Endothelial cell of umbilical vein (primary cell): ENCODE data around the gene MAP4K4. TPM values are rescaled to one million over a fixed set of nuclear protein-coding genes. Genes with fewer than 3 reads are reported as not detected.
"Not testable (repeated sequence)": the region's sequence is repeated elsewhere in the genome, so short reads cannot be mapped to it uniquely, and the experiment has no call there.

Source experiments
- BruUV-seq: library from RNA; stranded (reverse); fragments of 400-500 nt; replicated peaks from 2 replicates; lab custom pipeline; 2021; lab: Mats Ljungman, UMichigan
- CTCF ChIA-PET: fragments of 300-600, 350-600 bp; sonication (Branson Sonifier 250); formaldehyde crosslinking; loops from one replicate; lab custom pipeline; 2021; ENCODE audit warnings: antibody characterized with exemption, inconsistent platforms; lab: Charles Lee
- POLR2A ChIA-PET: fragments of 300-600, 350-600 bp; sonication (Branson Sonifier 250); formaldehyde crosslinking; loops from one replicate; lab custom pipeline; 2021; ENCODE audit warnings: antibody characterized with exemption, inconsistent platforms; lab: Charles Lee
- DNase-seq: peaks from one replicate; pipeline ENCODE4 v3.0.0-alpha.2; 2011; ENCODE audit warnings: low read depth, low spot score
- FAIRE-seq: peaks from 2 replicates; lab custom pipeline; 2011; peaks lifted over from hg19 to GRCh38; lab: Jason Lieb, UNC
- H2AFZ ChIP-seq: 2 replicates; pipeline ENCODE4 v1.6.0; 2012; ENCODE audit warnings: low read depth, low read length, control low read depth, inconsistent platforms
- H3K27ac ChIP-seq: 2 replicates; pipeline ENCODE4 v1.5.1; 2011; ENCODE audit warnings: low read depth, mild to moderate bottlenecking, control low read depth, low read length, moderate library complexity; ENCODE audit not compliant: insufficient read depth
- H3K27me3 ChIP-seq, 2 experiments: 2 replicates each; pipeline versions ENCODE4 v1.6.0 to v1.6.1; 2011; ENCODE audit warnings: low read length in 2 of 2, mixed read lengths in 1 of 2; ENCODE audit not compliant: control insufficient read depth in 2 of 2, insufficient read depth in 2 of 2
- H3K36me3 ChIP-seq, 2 experiments: 2 replicates in 1 of 2; 3 replicates in 1 of 2; pipeline ENCODE4 v1.5.1; 2011; ENCODE audit warnings: low read length in 2 of 2, mild to moderate bottlenecking in 1 of 2, moderate library complexity in 1 of 2; ENCODE audit not compliant: control insufficient read depth in 2 of 2, insufficient read depth in 2 of 2; ENCODE audit errors: extremely low read depth in 1 of 2
- H3K4me1 ChIP-seq: 3 replicates; pipeline ENCODE4 v1.5.1; 2011; ENCODE audit warnings: mild to moderate bottlenecking, low read length; ENCODE audit not compliant: control insufficient read depth, insufficient read depth; ENCODE audit errors: extremely low read depth
- H3K4me2 ChIP-seq: 2 replicates; pipeline ENCODE4 v1.6.1; 2011; ENCODE audit warnings: low read length, control low read depth, mixed read lengths; ENCODE audit not compliant: insufficient read depth
- H3K4me3 ChIP-seq, 3 experiments: fragments of 200-600 bp in 1 of 3; sonication (generic), shearing (Covaris generic) in 1 of 3; replicated peaks in 1 of 3; 2 replicates each; pipeline ENCODE4 v1.5.1; 2011 to 2016; ENCODE audit warnings: control low read depth in 3 of 3, low read length in 3 of 3, mild to moderate bottlenecking in 2 of 3, inconsistent platforms in 1 of 3, low read depth in 1 of 3, moderate library complexity in 1 of 3; ENCODE audit not compliant: insufficient read depth in 1 of 3
- H3K79me2 ChIP-seq: 2 replicates; pipeline ENCODE4 v1.6.0; 2012; ENCODE audit warnings: low read length, inconsistent platforms; ENCODE audit not compliant: control insufficient read depth, insufficient read depth
- H3K9ac ChIP-seq: replicated peaks from 2 replicates; pipeline ENCODE3; 2011; ENCODE audit warnings: low read length, control low read depth; ENCODE audit not compliant: insufficient read depth; ENCODE audit errors: extremely low read depth
- H3K9me1 ChIP-seq: replicated peaks from 3 replicates; pipeline ENCODE4 v1.6.0; 2011; ENCODE audit warnings: mild to moderate bottlenecking, low read length; ENCODE audit not compliant: control insufficient read depth, insufficient read depth; ENCODE audit errors: extremely low read depth
- H3K9me3 ChIP-seq: replicated peaks from 2 replicates; pipeline ENCODE4 v1.5.1; 2012; ENCODE audit warnings: low read length, inconsistent platforms; ENCODE audit not compliant: control insufficient read depth, insufficient read depth
- H4K20me1 ChIP-seq: replicated peaks from 2 replicates; pipeline ENCODE3; 2011; ENCODE audit warnings: mild to moderate bottlenecking, low read length; ENCODE audit not compliant: control insufficient read depth, insufficient read depth; ENCODE audit errors: extremely low read depth
- EZH2 ChIP-seq: IDR thresholded peaks from 2 replicates; pipeline ENCODE4 v1.6.1; 2012; ENCODE audit warnings: borderline replicate concordance, low read depth, mild to moderate bottlenecking, moderate library complexity, low read length, inconsistent platforms; ENCODE audit not compliant: severe bottlenecking
- FOS ChIP-seq: IDR thresholded peaks from 2 replicates; pipeline ENCODE4 v1.6.1; 2011; ENCODE audit warnings: mild to moderate bottlenecking, low read length, moderate library complexity, borderline replicate concordance; ENCODE audit not compliant: insufficient read depth
- GATA2 ChIP-seq: IDR thresholded peaks from 2 replicates; pipeline ENCODE4 v1.7.0; 2011; ENCODE audit warnings: low read depth, mild to moderate bottlenecking, moderate library complexity, mixed read lengths, low read length; ENCODE audit not compliant: insufficient read length, insufficient read depth
- JUN ChIP-seq: IDR thresholded peaks from 2 replicates; pipeline ENCODE4 v1.6.1; 2011; ENCODE audit warnings: borderline replicate concordance, low read depth; ENCODE audit not compliant: insufficient read length, insufficient read depth
- MYC ChIP-seq: IDR thresholded peaks from one replicate; pipeline ENCODE4 v1.6.1; 2011; ENCODE audit warnings: mild to moderate bottlenecking, low read depth, low read length
- POLR2A ChIP-seq: IDR thresholded peaks from 2 replicates; pipeline ENCODE4 v1.6.1; 2012; ENCODE audit warnings: low read depth, mild to moderate bottlenecking, control low read depth, low read length
- POLR2AphosphoS5 ChIP-seq: IDR thresholded peaks from 2 replicates; pipeline ENCODE4 v1.6.1; 2012; ENCODE audit warnings: low read depth, mild to moderate bottlenecking, control low read depth, low read length, moderate library complexity; ENCODE audit not compliant: insufficient read depth
- dilution Hi-C: fragments of 300-500 bp; cut with MboI; formaldehyde crosslinking; loops from one replicate; pipeline ENCODE4 v1.15.0; 2019; ENCODE audit warnings: low sequenced_read_pairs; ENCODE audit not compliant: extremely low pct_ligation_motif_present
- intact Hi-C: fragments of 100-400 bp; cut with micrococcal nuclease; formaldehyde crosslinking; loops from one replicate; pipeline ENCODE4 v1.10.0; 2022
- polyA plus RNA-seq, 4 experiments: library from polyadenylated mRNA; depleted of rRNA in 3 of 4; stranded (reverse) in 3 of 4; unstranded in 1 of 4; fragments of >200 nt; gene quantifications; 2 replicates each; pipeline versions ENCODE4 v1.2.1 to v1.2.3, GENCODE V29; 2011 to 2012; ENCODE audit warnings: missing spikeins in 1 of 4
- total RNA-seq: library from RNA; stranded (reverse); gene quantifications from 2 replicates; pipeline ENCODE4 v1.2.3, GENCODE V29; 2021
- TF ChIP-seq, protein P1 (sequence below): IDR thresholded peaks from 2 replicates; pipeline ENCODE4 v1.6.1; 2011; ENCODE audit not compliant: insufficient read depth, insufficient read length
- TF ChIP-seq, protein P2 (sequence below), 2 donors: IDR thresholded peaks; 1 replicate in 1 of 2; 2 replicates in 1 of 2; pipeline ENCODE4 v1.5.1; 2011; ENCODE audit warnings: low read length in 2 of 2, mild to moderate bottlenecking in 2 of 2, moderate library complexity in 2 of 2, control low read depth in 1 of 2, inconsistent platforms in 1 of 2, low read depth in 1 of 2; ENCODE audit not compliant: insufficient read depth in 1 of 2; ENCODE audit errors: extremely low read depth in 1 of 2

MAP4K4 gene
- total and polyA plus RNA-seq, 2 donors (not counting 3 experiments of a cell fraction or from before 2014, with no cell fraction given), result 79.4 to 269 TPM

DNA sequence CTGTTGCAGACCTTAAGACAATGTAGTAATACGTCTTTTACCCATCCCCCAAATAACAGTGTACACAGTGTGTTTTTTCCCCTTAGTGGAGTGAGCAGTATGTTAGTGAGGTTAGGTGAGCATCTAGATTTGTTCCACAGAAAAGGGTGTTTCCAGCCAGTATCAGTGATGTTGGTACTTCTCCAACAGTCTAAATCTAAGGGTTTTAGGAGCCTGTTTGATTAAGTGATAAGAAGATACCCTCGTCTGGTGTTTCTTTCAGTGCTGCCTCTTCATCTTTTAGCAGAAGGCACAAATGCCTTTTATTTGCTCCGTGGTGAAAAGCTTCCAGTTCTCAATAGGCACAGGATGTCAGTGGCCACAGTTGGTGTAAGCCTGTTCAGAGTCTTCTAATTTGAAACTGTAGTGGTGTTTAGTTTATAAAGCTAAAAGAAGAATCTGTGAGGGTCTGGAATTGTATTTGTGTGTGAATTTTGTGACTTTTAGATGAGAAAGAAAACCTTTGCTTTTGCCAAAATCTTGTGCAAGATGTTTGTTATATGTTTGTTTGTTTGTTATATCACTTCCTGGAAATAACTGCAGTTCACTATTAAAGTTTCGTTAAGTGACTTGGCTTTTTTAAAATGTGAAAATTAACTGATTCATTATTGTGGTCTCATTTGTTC lies 71.2 kb downstream of the MAP4K4 start:
- Histone ChIP-seq H3K9ac (no peak overlapping the region), H3K79me2 (peaks cover 100% of the 10 kb centered on the region), H3K36me3 (no peaks in the 10 kb centered on the region), H3K4me2 (no peak overlapping the region), H3K4me1 (peaks cover 74% of the 10 kb centered on the region), H3K27me3 (no peaks in the 10 kb centered on the region), H3K27ac (no peak overlapping the region), H3K9me1 (no peaks in the 10 kb centered on the region), H3K9me3 (no peaks in the 10 kb centered on the region), H4K20me1 (peaks cover 23% of the 10 kb centered on the region), H3K4me3 (no peak overlapping the region), H2AFZ (no peak overlapping the region)
- BruUV-seq, result no TSS peak
- no peak for TF ChIP-seq FOS
- no peak for TF ChIP-seq POLR2A
- TF ChIP-seq, protein P1, sequence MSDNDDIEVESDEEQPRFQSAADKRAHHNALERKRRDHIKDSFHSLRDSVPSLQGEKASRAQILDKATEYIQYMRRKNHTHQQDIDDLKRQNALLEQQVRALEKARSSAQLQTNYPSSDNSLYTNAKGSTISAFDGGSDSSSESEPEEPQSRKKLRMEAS, result no peak
- no peak for TF ChIP-seq GATA2
- TF ChIP-seq MYC, result no peak
- no peak for TF ChIP-seq POLR2AphosphoS5
- TF ChIP-seq JUN, result no peak
- no peak for TF ChIP-seq EZH2
- TF ChIP-seq, protein P2, sequence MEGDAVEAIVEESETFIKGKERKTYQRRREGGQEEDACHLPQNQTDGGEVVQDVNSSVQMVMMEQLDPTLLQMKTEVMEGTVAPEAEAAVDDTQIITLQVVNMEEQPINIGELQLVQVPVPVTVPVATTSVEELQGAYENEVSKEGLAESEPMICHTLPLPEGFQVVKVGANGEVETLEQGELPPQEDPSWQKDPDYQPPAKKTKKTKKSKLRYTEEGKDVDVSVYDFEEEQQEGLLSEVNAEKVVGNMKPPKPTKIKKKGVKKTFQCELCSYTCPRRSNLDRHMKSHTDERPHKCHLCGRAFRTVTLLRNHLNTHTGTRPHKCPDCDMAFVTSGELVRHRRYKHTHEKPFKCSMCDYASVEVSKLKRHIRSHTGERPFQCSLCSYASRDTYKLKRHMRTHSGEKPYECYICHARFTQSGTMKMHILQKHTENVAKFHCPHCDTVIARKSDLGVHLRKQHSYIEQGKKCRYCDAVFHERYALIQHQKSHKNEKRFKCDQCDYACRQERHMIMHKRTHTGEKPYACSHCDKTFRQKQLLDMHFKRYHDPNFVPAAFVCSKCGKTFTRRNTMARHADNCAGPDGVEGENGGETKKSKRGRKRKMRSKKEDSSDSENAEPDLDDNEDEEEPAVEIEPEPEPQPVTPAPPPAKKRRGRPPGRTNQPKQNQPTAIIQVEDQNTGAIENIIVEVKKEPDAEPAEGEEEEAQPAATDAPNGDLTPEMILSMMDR (IDR thresholded peaks at IDR 0.05; ENCODE audit: extremely low read depth in 1 of 2, insufficient read depth in 1 of 2, low read depth in 1 of 2, low read length in 2 of 2), result no peak
- ChIA-PET CTCF (interaction anchor here (0.8 to 4.4 kb wide), 7 partner anchors 10 to 427 kb away, joined by 3 to 90 read pairs (median 9); no protein-coding TSS in a partner anchor), POLR2A (no interaction called here)
- dilution Hi-C loops, result no loop called here
- no peak for DNase-seq
- intact Hi-C loops, result loop anchor here (5.0 kb wide), 1 partner anchor 39 kb away; no protein-coding TSS in a partner anchor
- no peak for FAIRE-seq

DNA sequence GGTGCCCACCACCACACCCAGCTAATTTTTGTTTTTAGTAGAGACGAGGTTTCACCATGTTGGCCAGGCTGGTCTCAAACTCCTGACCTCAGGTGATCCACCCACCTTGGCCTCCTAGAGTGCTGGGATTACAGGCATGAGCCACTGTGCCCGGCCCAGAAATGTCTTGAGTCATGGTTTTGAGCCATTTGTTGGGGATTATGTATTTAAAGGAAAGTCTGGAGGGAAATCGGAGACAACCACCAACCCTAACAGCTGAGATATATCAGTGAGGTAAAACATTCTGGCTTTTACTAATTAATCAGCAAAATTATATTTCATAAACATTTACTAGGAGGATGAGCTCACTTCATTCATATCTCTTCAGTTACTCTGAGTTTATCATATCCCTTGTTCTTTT lies 72.2 kb downstream of the MAP4K4 start:
- dilution Hi-C loops, H3K4me2 ChIP-seq, H3K9ac ChIP-seq, POLR2A ChIA-PET, H2AFZ ChIP-seq, H3K27me3 ChIP-seq, H3K4me3 ChIP-seq, H3K36me3 ChIP-seq, DNase-seq, FAIRE-seq, BruUV-seq, H3K9me1 ChIP-seq, H3K27ac ChIP-seq, H3K9me3 ChIP-seq: not testable (repeated sequence)
- CTCF ChIA-PET, result interaction anchor here (1.3 to 4.4 kb wide), 17 partner anchors 10 to 428 kb away, joined by 3 to 90 read pairs (median 8); no protein-coding TSS in a partner anchor
- Histone ChIP-seq H4K20me1 (peaks cover 24% of the 10 kb centered on the region), H3K79me2 (peaks cover 100% of the 10 kb centered on the region), H3K4me1 (peaks cover 70% of the 10 kb centered on the region)
- intact Hi-C loops, result loop anchor here (2.0 to 5.0 kb wide), 5 partner anchors 38 to 352 kb away; no protein-coding TSS in a partner anchor
